H1 (cell line): ENCODE data around the gene PARS2. TPM values are rescaled to one million over a fixed set of nuclear protein-coding genes. Genes with fewer than 3 reads are reported as not detected.

Source experiments
- BRCA1 ChIP-seq: IDR thresholded peaks from 2 replicates; pipeline ENCODE4 v1.6.1; 2012; ENCODE audit warnings: low read depth, low read length, improper control_type of control experiment
- EZH2 ChIP-seq: fragments of 200-600 bp; sonication (generic); IDR thresholded peaks from 2 replicates; pipeline ENCODE4 v1.7.1; 2012; ENCODE audit warnings: low read depth, mild to moderate bottlenecking, moderate library complexity, low read length, inconsistent platforms; ENCODE audit not compliant: severe bottlenecking
- HDAC2 ChIP-seq, 2 experiments: fragments of 300-600 bp in 1 of 2; sonication (generic) in 1 of 2; IDR thresholded peaks; 2 replicates each; pipeline ENCODE4 v1.6.1; 2011 to 2012; ENCODE audit warnings: low read depth in 2 of 2, low read length in 2 of 2, mild to moderate bottlenecking in 2 of 2, moderate library complexity in 2 of 2, borderline replicate concordance in 1 of 2, inconsistent platforms in 1 of 2
- JUN ChIP-seq: IDR thresholded peaks from 2 replicates; pipeline ENCODE4 v1.6.1; 2011; ENCODE audit warnings: low read depth, mild to moderate bottlenecking, improper control_type of control experiment, low read length
- KDM1A ChIP-seq: fragments of 200-600, 300-600 bp; sonication (generic); IDR thresholded peaks from 2 replicates; pipeline ENCODE4 v1.7.1; 2016; ENCODE audit warnings: mild to moderate bottlenecking, low read length, borderline replicate concordance
- MAX ChIP-seq: IDR thresholded peaks from 2 replicates; pipeline ENCODE4 v1.6.1; 2012; ENCODE audit warnings: inconsistent platforms
- RAD21 ChIP-seq, 2 experiments: IDR thresholded peaks in 1 of 2; conservative IDR thresholded peaks in 1 of 2; 2 replicates each; pipeline ENCODE4 v1.6.1; 2011; ENCODE audit warnings: low read depth in 2 of 2, low read length in 2 of 2, improper control_type of control experiment in 1 of 2, inconsistent platforms in 1 of 2, mild to moderate bottlenecking in 1 of 2, moderate library complexity in 1 of 2
- RBBP5 ChIP-seq: IDR thresholded peaks from 2 replicates; pipeline ENCODE4 v1.7.1; 2012; ENCODE audit warnings: low read depth, mild to moderate bottlenecking, inconsistent platforms, low read length, moderate library complexity, borderline replicate concordance
- RNF2 ChIP-seq: fragments of 200-900, 300-1000 bp; sonication (generic); IDR thresholded peaks from 2 replicates; pipeline ENCODE4 v1.7.1; 2016; ENCODE audit warnings: borderline replicate concordance, low read depth, mild to moderate bottlenecking, antibody characterized with exemption, low read length; ENCODE audit not compliant: poor library complexity, severe bottlenecking; ENCODE audit errors: missing control alignments
- SIRT6 ChIP-seq: IDR thresholded peaks from one replicate; pipeline ENCODE4 v1.7.1; 2012; ENCODE audit warnings: low read length, inconsistent platforms
- SP2 ChIP-seq: IDR thresholded peaks from 2 replicates; pipeline ENCODE4 v1.6.1; 2012; ENCODE audit warnings: mild to moderate bottlenecking, low read length, inconsistent platforms
- USF2 ChIP-seq: IDR thresholded peaks from 2 replicates; pipeline ENCODE4 v1.6.1; 2011; ENCODE audit warnings: low read length, improper control_type of control experiment
- polyA plus RNA-seq, 7 experiments: library from polyadenylated mRNA; depleted of rRNA in 3 of 7; stranded (reverse) in 5 of 7; unstranded in 2 of 7; fragments of >200 nt in 5 of 7; fragments of 200-250 nt in 2 of 7; gene quantifications; 1 replicate in 5 of 7; 2 replicates in 1 of 7; 4 replicates in 1 of 7; pipeline versions ENCODE4 v1.2.1 to v1.2.3, GENCODE V29; 2011 to 2013; ENCODE audit warnings: missing spikeins in 2 of 7, mixed read lengths in 2 of 7
- total RNA-seq: library from RNA; stranded (reverse); fragmentation: NEBNext Ultra II Directional; extraction: Animal tissue kit (Norgen Biotek cat#: 25700); gene quantifications from 2 replicates; pipeline ENCODE4 v1.2.1, GENCODE V29; 2021

Gene PARS2
- total and polyA plus RNA-seq, 2 of the 8 experiments (the other 6 are each of a cell fraction or from before 2014, with no cell fraction given), result 8.9 to 10.0 TPM

- TF ChIP-seq MAX (no peak), BRCA1 (no peak), JUN (no peak), SIRT6 (no peak), EZH2 (no peak), USF2 (no peak), HDAC2 (IDR thresholded peaks at IDR 0.05; ENCODE audit: borderline replicate concordance in 1 of 2, low read depth in 2 of 2, low read length in 2 of 2) (no peak), RNF2 (no peak), RAD21 (IDR thresholded peaks at IDR 0.05 in 1 of 2, conservative IDR thresholded peaks at IDR 0.05 in 1 of 2; ENCODE audit: low read depth in 2 of 2, low read length in 2 of 2) (peak; percentile 19 to 33; a peak in 1 of 4 replicates), SP2 (no peak), RBBP5 (no peak), KDM1A (0 out of 2 replicates have a peak, but pooled peaks have one; percentile 25)
These were observed 44.3 kb upstream of the PARS2 start (continued) for GRCh38 chr1:54808443-54809207.
